ENCODE measurements around the gene SATB2. TPM values are rescaled to one million over a fixed set of nuclear protein-coding genes. Genes with fewer than 3 reads are reported as not detected.

The SATB2 gene
- total RNA-seq, 3 donors from 2014 or later: 125 to 328 (median 183) TPM

GRCh38 chr2:199370150-199370780 lies 87.5 kb downstream of the SATB2 start:
- H3K4me3 ChIP-seq: no peak overlapping the region
- no peaks in the 10 kb centered on the region for H3K36me3 ChIP-seq (ENCODE audit: low read depth)
- H3K9me3 ChIP-seq: no peaks in the 10 kb centered on the region
- peaks cover 22% of the 10 kb centered on the region for H3K4me1 ChIP-seq (ENCODE audit: low read depth)
- TF ChIP-seq CTCF (IDR thresholded peaks at IDR 0.05): no peak
- DNase-seq (no peak), ATAC-seq (no peak)
- intact Hi-C loops (cut with DNase I, micrococcal nuclease): no loop called here

GRCh38 chr2:199366406-199366805 lies 91.3 kb downstream of the SATB2 start:
- Histone ChIP-seq H3K9me3 (no peaks in the 10 kb centered on the region), H3K4me3 (no peak overlapping the region), H3K36me3 (ENCODE audit: low read depth) (no peaks in the 10 kb centered on the region), H3K4me1 (ENCODE audit: low read depth) (peaks cover 22% of the 10 kb centered on the region)
- no peak for TF ChIP-seq CTCF (IDR thresholded peaks at IDR 0.05)
- peak; percentile 99 for ATAC-seq
- intact Hi-C loops (cut with DNase I, micrococcal nuclease): no loop called here
- DNase-seq: peak in 1 of 3 donors; percentile 45

DNA sequence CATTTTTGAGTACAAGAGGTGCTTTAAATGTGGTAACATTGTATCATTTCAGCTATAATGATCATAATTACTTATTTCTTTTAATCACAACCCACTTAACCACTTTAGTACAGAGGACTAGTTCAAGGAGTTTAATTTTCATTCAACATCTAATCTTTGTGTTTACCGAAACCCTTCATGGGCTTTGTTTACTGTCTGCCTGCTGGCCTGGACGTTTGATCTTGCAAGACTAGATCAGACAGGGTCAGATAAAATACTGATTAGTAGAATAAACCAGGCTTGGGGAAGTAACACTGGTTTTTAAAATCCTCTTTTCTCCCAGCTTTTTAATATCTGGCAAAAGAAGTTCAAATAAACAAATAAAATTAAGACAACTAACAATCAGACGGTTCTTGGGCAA lies 93.6 kb downstream of the SATB2 start:
- Histone ChIP-seq H3K4me3 (no peak overlapping the region), H3K4me1 (ENCODE audit: low read depth) (peaks cover 22% of the 10 kb centered on the region), H3K36me3 (ENCODE audit: low read depth) (no peaks in the 10 kb centered on the region), H3K9me3 (no peaks in the 10 kb centered on the region)
- no peak for ATAC-seq
- intact Hi-C loops (cut with DNase I, micrococcal nuclease): no loop called here
- no peak for TF ChIP-seq CTCF (IDR thresholded peaks at IDR 0.05)
- DNase-seq: no peak

DNA sequence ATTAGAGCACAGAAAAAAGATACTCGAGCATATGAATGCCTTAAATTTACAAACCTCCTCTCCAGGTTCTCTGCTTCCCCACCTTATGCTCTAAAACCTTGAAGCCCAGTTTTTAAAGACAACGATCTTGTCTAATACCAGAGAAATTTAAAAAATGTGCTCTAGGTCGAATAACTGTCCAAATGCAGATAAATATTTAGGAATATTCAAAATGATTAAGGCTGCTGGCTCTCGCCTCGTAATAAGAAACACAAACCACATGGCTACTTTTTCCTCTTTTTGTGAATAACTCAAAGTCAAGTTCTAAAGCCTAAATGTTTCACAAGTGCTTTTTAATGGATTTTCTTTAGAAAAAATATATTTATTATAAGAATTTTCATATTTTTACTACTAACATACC lies 101.3 kb downstream of the SATB2 start:
- no peak for DNase-seq
- H3K9me3 ChIP-seq: no peaks in the 10 kb centered on the region
- ATAC-seq: no peak
- no peaks in the 10 kb centered on the region for H3K4me1 ChIP-seq (ENCODE audit: low read depth)
- intact Hi-C loops (cut with DNase I, micrococcal nuclease): no loop called here
- TF ChIP-seq CTCF (IDR thresholded peaks at IDR 0.05): no peak
- no peak overlapping the region for H3K4me3 ChIP-seq
- H3K36me3 ChIP-seq (ENCODE audit: low read depth): no peaks in the 10 kb centered on the region

DNA sequence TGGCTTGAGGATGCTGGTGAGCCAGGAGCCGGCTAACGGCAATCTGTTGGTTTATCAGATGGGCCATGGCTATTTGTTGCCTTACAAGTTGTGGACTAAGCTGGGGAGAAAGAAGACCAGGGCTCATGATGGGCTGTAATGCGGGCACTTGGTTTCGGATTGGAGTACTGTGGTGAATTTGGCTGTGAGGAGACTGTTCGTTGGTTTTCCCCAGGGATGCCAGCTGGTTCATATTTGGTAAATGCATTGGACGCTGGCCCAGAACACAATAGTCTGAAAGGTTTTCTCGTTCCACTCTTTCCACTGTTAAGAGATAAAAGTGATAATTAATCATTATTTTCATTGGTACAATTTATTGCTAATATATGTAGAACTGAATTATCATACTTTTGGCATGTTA lies 108.9 kb downstream of the SATB2 start:
- TF ChIP-seq CTCF (IDR thresholded peaks at IDR 0.05): no peak
- DNase-seq (no peak), ATAC-seq (no peak)
- H3K4me1 ChIP-seq (ENCODE audit: low read depth): no peaks in the 10 kb centered on the region
- intact Hi-C loops (cut with DNase I, micrococcal nuclease): no loop called here
- H3K4me3 ChIP-seq: no peak overlapping the region
- no peaks in the 10 kb centered on the region for H3K36me3 ChIP-seq (ENCODE audit: low read depth)
- H3K9me3 ChIP-seq: no peaks in the 10 kb centered on the region

GRCh38 chr2:199344012-199344411 lies 113.7 kb downstream of the SATB2 start:
- intact Hi-C loops (cut with DNase I, micrococcal nuclease): no loop called here
- Histone ChIP-seq H3K36me3 (ENCODE audit: low read depth) (no peaks in the 10 kb centered on the region), H3K4me1 (ENCODE audit: low read depth) (no peaks in the 10 kb centered on the region)

More at GRCh38 chr2:199344012-199344411, 113.7 kb downstream of the SATB2 start:
- Histone ChIP-seq H3K4me3 (no peak overlapping the region), H3K9me3 (no peaks in the 10 kb centered on the region)
- DNase-seq: no peak
- ATAC-seq: peak; percentile 52
- no peak for TF ChIP-seq CTCF (IDR thresholded peaks at IDR 0.05)
